HG02943 (cell line): ENCODE results near the gene CKAP2L.

Source experiments
- ATAC-seq: cut with Tn5 transposase; IDR thresholded peaks from one replicate; pipeline ENCODE4 v1.9.1; 2021; ENCODE audit warnings: mild to moderate bottlenecking, low read depth, moderate library complexity; ENCODE audit not compliant: unreplicated experiment

The CKAP2L gene

GRCh38 chr2:112764071-112765044 lies at the start of gene CKAP2L:
Gene CKAP2L (minus strand): TSS chr2:112764609. CDS start chr2:112764598, 11 bp downstream.
- peak; percentile 97 for ATAC-seq

- no peak for ATAC-seq
Measured at GRCh38 chr2:112813280-112813966, 49.0 kb upstream of the CKAP2L start.

GRCh38 chr2:112812318-112813267 lies 48.2 kb upstream of the CKAP2L start:
- no peak for ATAC-seq

DNA sequence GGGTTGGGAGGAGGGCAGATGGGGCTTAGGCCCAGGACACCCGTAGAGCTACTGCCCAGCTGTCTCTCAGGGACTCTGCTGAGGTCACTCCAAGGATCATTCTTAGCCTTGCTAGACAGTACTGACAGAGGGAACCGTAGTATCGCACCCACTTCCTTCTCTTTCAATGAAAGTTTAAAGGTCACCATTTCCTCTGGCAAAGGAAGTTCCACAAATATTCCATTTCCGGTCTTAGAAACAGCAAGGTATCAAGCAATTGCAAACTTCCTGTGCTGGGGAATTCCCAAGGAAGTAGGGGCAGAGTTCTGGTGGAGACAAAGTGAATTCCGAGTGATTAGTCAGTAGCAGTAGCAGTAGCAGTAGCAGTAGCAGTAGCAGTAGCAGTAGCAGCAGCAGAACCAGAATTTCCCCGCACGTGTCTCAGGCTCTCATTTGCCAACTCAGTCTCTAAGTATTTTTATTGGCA lies 47.5 kb upstream of the CKAP2L start:
- no peak for ATAC-seq

DNA sequence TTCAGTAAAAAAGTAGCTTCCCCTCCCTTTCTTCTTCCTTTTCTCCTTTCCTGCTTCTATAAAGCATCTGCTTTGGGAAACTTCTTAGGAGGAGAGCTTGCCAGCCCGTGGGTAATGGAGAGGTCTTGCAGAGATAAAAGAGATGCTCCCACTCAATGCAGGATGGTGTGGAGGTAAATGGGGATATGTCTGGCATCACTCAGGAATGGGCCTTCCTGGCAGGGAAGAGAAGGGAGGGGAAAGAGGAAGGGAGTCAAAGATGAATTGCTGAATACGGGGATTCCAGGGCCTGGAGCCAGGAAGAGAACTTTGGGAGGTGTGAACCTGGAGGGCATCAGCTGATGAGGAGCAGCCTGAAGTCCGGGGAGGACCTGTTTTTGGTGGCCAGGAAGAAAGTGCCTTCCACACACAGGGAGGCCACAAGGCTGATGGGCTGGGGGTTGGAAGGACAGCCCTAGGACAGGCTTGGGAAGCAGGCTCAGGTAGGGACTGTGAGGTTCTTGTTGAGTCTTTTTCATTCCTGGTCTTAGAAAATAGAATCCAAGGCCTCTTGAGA lies 46.9 kb upstream of the CKAP2L start:
- no peak for ATAC-seq

DNA sequence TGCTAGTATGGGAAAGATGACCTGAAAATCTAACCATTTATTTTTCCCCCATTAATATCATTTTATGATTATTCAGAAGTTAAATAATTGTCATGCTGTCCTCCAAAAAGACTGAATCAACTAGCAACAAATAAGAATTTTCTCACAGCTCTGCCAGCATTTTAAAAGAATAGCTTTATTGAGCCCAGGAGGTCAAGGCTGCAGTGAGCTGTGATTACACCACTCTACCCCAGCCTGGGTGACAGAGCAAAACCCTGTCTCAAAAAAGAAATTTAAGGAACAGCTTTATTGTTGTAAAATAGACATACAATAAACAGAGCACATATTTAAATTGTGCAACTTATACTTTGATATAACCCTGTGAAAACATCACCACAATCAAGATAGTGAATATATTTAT lies 44.7 kb upstream of the CKAP2L start:
- ATAC-seq = no peak

- ATAC-seq = no peak
Measured at GRCh38 chr2:112807233-112807807, 42.9 kb upstream of the CKAP2L start.

- ATAC-seq = no peak
Measured at GRCh38 chr2:112805542-112805941, 41.1 kb upstream of the CKAP2L start.

DNA sequence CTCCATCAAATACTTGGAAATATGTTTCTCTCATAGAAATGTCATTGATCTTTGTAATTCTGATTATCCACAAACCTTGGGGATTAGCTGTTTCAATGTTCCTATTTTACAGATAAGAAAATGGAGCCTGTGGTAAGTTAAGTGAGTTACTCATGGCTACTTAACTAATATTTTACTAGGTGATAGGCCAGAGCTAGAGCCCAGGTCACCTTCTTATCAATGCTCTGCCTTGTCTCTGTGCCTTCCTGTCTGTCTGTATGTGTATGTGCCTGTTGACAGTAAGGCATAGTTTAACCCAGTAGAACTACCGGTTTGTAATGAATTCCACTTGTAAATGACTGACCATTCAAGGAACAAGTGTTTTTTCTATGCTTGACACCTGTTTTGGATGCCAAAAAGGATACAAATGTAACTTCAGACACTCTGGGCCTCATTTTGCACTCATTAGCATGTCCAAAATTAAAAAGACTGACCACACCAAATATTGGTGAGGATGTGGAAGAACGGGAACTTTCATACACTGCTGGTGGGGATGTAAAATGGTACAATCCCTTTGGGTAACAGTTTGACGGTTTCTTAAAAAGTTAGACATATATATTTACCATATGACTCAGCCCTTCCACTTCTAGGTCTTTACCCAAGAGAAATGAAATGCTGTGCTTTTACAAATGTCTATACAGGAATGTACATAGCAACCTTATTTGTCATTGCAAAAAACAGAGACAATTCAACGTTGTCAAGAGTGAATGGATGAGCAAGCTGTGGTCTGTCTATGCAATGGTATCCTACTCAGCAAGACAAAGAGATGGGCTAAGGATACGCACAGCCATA lies 39.5 kb upstream of the CKAP2L start:
- no peak for ATAC-seq

DNA sequence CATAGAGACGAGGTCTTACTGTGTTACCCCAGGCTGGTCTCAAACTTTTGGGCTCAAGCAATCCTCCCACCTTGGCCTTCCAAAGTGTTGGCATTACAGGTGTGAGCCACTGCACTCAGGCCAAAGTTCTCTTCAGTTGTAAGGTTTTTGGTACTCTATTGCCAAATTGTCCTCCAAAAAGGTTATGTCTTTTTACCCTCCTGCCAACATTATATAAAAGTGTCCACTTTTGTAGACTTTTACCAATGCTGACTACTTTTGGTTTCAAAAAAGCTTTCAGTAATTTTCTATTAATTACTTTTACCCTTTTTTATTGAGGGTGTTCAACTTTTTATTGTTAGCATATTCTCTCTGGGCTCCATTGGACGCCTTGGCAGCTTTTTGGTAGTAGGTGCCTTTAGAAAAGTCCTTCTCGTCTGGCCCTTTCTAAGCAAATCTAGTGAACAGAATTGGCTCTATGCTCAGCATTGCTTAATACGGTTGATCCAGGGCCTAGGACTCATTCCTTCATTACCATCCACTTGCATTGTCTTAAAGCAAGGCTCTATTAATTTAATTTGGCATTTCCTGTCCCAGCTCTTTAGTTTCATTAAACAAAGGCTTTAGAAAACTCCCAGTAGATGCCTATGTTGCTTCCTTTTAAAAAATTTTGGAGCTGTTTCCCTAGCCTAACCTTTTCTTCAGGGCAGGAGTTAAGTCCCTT lies 36.6 kb upstream of the CKAP2L start:
- ATAC-seq = no peak

- ATAC-seq = no peak
Measured at GRCh38 chr2:112798979-112799975, 34.9 kb upstream of the CKAP2L start.

DNA sequence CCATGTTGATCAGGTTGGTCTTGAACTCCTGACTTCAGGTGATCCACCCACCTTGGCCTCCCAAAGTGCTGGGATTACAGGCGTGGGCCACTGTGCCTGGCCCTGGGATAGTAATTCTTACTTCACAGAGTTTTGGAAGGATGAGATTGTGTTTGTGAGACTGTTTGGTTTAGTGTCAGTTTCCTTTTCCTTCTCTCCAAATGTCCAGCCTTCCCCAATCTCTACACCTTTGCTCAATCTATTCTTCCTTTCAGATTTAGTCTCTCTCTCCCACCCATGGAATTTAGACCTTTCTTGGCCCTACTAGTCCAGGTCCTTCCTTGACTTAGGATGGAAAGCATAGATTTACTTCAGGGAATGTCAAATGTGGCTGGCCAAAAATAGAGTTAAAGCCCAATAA lies 32.1 kb upstream of the CKAP2L start:
- no peak for ATAC-seq

DNA sequence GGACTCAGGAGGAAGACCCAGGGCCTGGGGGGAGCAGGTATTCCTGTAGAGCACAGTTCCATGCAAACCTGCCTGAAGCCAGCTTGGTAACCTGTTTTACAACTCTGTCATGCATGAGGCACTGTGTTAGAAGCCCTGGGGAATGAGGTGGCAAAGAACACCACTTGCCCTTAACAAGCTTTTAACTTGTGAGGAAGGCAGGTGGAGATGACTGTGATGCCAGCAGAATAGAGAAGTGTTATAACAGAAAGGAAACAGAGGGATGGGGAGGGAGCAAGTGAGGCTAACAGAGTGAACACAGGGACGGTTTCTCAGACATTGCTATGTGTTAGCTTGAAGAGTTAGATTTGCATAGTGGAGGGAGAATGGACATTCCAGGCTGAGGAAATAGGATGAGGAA lies 31.4 kb upstream of the CKAP2L start:
- no peak for ATAC-seq

GRCh38 chr2:112794841-112795240 lies 30.4 kb upstream of the CKAP2L start:
- ATAC-seq = no peak

DNA sequence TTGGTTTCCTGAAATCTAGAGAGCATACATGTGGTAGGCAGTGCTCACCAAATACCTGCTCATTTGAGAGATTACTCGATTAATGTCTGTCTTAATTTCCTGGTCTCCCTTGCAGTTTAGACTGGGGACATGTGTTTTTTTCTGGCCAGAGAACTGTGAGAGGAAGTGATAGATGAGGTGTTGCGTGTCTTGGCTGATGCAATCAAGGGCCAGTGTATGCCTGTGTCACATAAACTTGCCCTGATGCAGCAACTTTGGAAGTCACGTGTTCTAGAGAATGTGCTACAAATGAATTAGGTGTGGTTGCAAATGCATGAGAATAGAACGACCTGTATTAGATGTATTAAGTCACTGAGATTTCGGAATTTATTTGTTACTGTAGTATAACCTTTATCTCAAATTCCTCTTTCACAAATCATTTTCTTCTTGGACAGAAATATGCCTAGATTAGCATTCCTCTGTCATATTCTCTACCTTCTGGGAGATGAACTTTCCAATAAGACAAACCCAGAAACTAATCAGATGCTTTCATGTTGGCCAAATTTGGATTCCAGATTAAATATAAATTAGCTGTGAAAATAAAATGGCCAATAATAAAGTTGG lies 29.8 kb upstream of the CKAP2L start:
- no peak for ATAC-seq

DNA sequence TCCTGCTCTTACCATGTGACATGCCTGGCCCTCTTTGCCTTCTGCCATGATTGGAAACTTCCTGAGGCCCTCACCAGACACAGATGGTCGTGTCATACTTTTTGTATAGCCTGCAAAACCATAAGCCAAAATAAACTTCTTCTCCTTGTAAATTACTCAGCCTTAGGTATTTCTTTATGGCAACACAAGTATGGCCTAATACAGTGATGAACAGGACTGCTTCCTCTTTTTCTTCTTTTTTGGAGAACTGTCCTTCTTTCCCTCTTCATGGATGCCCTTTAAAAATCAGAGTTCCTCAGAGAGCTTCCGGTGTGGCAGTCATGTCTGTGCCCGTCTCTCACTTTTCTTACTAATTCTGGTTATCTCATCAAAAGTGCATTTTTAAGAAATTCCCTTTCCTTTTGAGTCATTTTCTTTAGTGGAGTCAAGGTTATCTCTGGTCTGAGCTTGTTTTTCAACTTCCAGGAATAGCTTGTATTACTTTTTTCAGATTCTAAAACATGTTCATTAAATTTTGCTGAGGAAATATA lies 29.1 kb upstream of the CKAP2L start:
- ATAC-seq = no peak
